Measurements from ENCODE around the gene MED26.

MED26 gene

DNA sequence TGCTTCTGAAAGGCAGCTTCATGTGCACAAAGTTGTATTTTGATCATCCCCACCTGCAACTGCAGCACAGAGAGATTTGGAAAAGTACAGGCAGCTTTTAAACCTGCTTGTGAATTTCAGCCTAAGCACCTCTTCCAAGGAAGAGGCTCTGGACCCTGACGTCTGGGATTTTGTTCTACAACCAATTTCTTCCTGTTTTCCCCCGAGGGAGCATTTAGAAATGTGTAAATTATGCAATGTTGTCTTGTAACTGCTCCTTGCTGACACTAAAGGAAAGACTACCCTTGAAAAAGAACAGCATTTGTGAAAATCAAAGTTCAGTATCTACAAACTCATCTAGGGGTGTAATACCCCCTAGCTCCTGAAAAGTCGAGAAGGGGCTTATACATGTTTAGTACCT lies 15.4 kb downstream of the MED26 start:
- DNase-seq: no peak

DNA sequence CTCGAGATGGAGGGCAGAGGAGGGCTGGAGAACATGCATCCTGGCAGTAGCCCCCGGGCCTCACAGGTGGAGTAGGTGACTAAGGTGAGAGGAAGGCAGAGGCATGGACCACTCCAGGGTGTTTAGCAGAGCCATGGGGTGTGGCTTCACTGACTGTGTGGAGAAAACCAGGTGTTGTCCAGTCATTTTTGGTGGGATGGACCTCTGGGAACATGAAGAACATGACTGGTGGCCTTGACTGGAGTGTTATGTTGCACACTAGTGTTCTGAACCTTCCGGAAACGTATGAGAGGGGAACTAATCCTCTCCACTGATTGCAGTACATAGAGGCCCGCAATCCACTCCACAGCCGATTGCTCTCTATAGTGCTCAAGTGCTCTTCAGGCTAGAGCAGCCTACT lies 16.9 kb downstream of the MED26 start:
- no peak for DNase-seq

DNA sequence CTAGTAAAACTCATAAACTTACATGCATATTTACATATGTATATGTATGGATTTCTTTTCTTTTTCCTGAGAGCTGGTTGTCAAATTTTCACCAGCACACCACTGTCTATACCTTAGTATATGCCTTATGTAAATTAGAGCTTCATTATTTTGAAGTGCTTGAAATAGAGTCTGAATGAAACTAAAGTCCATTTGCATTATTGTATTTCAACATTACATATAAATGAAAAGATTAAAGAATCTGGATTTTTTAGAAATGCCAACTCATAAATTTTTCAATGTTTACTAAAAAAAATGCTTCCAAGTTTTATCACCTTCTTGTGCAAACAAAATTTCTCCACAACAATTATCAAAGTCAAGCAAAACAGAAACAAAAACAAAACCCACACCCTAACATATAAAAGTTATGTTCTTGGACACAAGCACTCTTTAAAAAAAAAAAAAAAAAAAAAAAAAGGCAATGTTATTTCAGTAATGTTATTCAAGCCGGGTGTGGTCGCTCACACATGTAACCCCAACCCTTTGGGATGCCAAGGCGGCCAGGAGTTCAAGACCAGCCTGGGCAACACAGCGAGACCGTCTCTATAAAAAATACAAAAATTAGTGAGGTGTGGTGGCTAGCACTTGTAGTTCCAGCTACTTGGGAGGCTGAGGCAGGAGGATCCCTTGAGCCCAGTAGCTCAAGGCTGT lies 18.3 kb downstream of the MED26 start:
- DNase-seq: no peak

DNA sequence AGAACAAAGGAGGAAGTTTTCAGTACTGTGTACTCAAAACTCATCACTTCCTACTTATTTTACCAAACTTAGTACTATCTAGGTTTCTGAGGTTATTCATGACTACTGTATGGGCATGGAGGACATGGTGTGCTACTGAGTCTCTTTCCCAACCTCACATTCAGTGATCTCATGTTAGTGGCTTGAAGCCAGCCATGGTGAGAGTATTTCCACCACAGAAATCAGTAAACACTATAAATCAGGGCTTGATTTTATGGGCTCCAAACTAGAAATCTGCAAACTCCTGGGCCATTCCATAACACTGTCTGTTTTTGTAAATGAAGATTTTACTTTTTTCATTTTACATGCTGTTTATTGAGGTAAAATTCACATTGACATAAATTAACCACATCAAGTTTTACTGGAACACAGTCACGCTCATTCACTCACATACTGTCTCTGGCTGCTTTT lies 19.7 kb downstream of the MED26 start:
- no peak for DNase-seq

DNA sequence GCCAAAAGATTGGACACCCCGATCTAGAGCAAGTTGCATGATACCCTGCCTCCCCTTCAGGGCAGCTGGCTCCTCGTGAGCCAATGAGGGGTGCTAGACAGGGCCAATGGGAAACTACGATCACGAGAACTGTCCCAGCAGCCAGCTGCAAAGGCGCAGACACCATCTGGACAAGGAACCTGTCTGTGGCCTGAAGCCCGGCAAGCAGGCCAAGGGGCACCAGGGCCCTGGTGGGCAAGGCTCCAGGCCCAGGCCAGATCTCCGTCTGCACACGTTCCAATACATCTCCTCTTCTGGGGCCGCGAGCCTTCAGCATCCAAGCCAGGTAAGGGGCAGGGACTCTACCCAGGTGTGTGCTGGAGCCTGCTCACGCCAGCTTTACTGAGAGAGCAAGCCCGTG lies 20.2 kb downstream of the MED26 start:
- no peak for DNase-seq

DNA sequence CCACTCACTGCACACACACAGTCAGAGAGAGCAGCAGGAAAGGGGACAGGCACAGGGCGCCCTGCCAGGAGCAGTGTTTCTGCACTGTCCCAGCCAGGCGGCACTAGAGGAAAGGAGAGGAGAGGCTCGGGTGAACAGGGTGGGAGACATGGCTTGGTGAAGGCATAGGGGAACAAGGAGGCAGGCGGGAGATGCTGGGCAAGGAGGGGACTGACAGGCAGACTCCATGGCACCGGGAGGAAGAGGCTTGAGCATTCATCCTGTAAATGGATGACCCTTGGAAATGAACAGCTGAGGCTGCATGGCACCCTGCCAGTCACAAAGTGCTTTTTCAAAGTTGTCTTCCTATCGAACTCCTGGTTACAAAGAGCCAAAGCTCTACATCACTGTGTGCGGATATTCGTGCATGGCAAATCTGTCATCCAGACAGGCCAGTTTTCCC lies 22.4 kb downstream of the MED26 start:
- no peak for DNase-seq

DNA sequence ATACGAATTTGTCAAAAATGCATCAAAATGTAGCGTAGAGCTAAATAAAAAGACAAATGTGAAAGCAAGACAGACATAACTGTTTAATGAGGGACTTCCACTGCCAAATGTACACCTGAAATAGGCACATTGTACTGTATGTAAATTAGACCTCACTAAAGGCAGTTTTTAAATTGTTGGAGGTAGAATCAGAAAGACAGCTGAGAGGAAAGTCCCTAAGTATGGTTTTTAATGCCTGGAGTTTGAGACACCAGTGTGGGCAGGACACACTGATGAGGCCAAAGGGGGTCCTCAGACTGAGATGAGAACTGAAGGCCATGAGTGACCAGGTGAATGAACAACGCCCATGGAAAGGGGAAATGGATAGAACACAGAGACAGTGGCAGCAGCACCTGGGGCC lies 22.9 kb downstream of the MED26 start:
- no peak for DNase-seq

DNA sequence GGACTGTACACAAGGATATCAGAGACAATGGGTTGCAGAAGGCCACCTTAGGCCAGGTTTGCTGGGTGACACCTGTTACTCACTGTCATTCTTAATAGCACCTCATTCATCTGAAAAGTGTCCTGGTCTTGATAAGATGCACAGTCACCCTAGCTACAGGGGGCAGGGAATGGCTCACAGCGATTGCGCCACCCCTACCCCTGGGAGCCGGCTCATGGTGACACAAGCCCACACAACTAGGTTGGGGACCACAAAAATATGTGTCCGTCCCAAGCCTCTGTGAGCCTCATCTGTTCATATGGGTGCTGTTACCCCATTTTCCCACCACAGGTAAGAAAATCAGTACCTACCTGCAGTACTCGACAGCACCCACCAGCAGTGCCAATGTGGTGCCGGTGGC lies 23.4 kb downstream of the MED26 start:
- no peak for DNase-seq

DNA sequence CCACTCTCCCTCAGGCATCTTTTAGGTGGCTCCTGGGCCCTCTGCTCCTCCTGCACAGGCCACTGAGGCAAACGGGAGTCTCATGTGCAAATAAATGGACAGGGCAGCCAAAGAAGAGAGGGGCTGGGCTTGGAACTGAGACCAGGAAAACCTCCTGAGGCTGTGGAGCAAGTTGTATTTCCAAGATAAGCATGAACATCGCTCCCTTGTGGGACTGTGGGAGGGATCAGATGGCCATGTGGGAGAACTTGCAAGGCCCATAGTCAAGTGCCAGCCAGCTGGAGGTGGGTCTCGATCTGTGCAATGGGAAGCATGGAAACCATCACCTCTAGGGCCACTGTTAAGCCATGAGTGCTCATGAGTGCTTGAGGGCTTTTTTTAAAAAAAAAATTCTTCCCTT lies 24.9 kb downstream of the MED26 start:
- DNase-seq: no peak

DNA sequence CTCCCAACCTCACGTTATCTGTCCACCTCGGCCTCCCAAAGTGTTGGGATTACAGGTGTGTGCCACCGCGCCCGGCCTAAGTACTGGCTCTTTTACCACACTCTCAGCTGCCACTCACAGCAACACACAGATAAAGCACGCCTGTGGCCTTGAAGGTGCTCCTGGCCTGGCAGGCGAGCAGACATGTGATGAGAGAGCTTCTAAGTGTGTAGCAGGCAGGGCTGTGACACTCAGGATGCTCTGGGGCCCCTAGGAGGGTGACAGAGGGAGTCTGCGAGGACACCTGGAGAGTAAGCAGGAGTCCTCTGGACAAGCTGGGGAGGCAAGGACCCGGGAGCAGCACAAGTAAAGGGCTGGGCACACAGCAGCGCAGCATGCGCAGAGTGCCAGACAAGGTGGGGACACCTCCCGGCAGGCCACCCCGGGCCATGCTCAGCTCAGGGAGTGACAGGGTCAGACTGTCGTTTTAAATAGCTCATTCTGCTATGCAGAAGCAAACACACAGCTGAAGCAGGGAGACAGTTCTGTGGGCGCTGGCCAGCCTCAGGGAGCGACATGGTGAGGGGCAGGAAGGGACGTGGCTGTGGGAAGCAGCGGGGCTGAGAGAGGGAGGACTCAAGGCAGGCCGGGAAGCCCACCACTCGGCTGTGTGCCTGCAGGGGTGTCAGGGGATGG lies 26.5 kb downstream of the MED26 start:
- no peak for DNase-seq

DNA sequence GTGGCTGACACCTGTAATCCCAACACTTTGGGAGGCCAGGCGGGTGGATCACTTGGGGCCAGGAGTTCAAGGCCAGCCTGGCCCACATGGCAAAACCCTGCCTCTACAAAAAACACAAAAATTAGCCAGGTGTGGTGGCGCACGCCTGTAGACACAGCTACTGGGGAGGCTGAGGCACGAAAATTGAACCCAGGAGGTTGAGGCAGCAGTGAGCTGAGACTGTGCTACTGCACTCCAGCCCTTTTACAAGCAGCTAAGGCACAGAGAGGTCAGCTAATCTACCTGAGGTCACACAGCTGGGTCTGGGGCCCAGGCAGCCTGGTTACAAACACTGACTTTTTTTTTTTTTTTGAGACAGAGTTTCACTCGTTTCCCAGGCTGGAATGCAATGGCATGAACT lies 27.2 kb downstream of the MED26 start:
- DNase-seq: no peak

DNA sequence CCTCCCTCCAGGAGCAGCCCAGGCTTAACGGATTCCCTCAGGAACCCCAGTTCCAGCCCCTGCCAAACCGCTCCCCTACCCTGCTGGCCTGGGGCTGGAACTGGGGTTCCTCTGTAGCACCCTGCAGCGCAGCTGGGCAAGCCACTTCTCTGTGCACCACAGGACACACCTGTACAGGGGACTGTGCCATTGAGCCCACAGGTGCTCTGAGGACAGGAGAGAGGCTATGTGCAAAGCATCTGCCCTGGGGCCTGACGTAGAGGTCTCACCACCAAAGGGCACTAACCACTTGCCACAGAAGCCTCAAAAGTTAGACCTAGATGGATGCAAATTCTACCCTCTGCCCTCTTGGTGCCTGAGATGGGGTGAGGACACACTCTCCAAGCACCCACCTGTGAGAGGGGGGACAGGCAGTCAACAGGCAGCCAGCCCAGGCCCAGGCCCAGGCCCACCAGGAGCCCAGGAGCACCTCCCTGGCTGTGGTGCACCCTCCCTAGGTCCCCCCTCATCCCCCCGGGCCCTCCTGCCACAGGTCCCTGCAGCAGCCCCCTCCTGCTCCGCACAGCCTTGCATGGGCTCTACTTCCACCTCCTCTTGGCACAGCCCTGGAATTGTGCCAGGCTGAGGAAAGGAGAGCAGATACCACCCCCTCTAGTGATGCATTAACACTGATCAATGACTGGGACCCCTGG lies 28.2 kb downstream of the MED26 start:
- peak; percentile 46 for DNase-seq

DNA sequence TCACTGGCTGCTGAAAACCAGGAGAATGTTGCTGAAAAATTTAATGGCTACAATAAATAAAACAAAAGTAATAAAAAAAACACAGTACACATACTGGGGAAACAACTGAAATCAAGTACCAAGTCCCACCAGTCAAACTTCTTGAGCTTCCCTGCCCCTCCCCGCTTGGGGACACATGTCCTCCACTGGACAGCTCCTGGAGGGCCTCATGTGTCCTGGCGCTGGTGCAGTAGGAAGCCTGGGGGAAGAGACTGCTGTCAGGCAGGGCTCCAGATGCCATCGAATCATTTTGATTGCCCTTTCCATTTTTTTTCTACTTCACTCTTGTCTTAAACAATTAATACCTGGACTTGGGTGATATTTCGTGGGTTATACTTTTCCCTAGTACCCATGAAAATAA lies 29.2 kb downstream of the MED26 start:
- DNase-seq: no peak

DNA sequence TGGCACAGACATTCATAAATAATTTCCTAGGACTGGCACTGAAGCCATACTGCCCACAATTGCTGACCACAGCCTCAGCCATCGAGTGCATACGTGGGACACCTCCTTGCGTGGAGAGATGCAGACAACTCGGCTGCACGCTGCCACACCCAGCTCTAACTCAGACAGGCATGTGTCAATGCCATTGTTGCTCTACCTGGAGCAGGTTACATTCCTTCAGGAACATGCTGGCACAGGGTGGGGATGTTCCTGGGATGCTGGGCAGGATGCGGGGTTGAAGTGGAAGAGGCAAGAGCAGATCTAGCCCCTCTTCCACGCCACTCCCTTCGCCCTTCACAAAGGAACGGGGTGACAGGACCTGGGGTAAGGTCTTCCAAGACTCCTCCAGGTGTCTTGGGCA lies 31.6 kb downstream of the MED26 start:
- no peak for DNase-seq

DNA sequence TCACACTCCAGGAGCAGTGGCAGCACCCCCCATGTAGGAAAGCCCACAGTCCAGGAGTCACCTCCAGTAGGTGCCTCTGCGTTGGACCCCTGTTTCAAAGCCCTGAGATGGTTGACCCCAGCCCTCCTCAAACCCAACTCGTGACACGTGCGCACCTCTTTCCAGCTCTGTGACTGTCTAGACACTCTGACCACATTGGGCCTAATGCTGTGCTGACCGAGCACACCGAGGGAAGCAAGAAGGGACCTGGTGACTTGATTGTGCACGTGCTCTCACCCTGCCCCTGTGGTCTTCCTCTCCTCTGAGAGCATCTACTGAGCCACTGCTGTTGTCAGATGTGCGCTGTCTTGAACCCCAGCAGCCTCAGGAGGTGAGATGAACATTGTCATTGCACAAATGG lies 32.9 kb downstream of the MED26 start:
- peak; percentile 28 for DNase-seq

DNA sequence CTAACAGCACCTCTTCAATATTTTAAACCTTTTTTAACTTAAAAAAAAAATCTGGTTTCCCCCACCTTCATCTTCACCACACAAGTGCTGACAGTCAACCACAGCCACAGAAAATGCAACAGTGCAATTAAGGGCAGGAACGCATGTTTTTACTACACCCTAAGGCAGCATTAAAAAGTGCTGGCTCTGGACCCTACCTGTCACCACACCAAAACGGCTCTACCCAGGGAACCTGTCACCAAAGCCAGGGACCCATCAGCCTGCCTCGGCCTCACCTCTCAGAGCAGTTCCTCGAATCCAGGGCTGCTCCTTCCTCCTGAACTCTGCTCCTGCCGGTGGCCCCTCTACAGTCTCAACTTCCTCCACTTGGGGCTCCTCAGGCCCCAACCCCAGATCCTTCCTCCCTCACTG lies 33.3 kb downstream of the MED26 start:
- DNase-seq: peak; percentile 76

DNA sequence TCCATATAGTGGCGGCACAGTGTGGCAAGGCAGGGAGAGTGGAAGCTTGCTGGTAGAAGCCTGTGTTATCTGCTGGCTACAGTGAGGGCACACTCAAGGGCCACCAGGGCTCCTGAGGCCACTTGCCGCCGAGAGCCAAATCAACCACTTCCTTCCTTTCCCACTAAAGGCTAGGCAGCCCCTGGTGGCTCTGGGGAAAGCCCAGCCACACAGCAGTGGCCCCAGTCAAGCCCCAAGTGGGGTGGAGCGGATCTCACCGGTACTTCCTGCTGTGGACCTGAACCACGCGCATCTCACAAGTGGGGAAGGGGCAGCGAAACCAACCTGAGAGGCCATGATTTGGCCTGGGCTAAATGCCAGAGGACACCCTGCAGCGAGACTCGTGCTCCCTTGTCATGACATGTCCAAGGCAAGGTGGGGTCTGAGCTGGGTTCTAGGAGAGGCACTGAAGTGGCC lies 33.8 kb downstream of the MED26 start:
- DNase-seq: peak; percentile 76

DNA sequence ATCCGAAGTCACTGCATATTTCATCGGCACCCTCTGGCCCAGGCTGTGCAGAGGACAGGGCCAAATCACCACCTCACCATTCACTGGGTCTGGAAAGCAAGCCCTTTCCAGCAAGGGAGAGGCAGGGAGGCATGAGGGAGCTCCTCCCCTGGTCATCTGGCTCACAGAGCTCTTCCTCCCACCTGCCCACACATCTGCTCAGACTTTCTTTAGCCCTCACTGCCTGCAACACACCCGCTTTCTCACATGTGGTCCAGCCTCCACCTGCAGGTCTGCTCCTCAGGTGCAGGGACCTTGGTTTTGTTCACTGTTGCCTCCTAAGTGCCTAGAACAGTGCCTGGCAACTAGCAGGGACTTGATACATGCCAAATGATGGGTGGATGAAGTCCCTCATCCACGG lies 34.8 kb downstream of the MED26 start:
- DNase-seq: peak; percentile 63

DNA sequence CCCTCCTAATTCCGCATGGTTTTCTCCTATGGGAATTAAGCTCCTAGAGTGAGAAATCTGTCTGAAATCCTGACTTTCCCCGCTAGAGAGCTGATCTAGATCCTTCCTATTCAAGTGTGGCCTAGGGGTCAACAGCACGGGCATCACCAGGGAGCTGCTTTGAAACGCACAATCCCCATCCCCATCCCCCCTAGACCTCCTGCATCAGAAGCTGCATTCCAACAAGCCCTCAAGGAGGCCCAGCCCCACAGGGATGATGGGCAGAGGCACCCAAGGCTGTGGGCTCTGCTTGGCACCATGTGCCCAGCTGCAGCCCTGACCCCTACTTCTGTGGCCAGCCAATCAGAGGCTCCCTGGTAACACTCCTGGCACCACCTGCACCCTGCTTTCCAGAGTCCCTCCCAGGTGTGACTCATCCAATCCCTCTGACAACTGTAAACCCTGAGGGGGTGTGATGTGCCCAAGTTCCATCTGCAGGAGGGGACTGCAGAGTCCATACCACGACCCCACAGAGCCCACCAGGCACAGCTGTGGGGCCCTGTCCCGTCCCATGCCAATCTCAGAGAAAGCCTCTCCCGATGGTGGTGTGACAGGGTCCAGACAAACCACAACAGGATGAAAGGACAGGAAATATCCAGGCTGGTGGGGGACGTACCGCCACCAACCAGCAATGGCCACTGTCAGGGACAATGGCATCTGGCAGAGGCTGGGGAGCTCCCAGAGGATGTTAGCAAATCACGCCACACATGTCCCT lies 36.0 kb downstream of the MED26 start:
- no peak for DNase-seq

DNA sequence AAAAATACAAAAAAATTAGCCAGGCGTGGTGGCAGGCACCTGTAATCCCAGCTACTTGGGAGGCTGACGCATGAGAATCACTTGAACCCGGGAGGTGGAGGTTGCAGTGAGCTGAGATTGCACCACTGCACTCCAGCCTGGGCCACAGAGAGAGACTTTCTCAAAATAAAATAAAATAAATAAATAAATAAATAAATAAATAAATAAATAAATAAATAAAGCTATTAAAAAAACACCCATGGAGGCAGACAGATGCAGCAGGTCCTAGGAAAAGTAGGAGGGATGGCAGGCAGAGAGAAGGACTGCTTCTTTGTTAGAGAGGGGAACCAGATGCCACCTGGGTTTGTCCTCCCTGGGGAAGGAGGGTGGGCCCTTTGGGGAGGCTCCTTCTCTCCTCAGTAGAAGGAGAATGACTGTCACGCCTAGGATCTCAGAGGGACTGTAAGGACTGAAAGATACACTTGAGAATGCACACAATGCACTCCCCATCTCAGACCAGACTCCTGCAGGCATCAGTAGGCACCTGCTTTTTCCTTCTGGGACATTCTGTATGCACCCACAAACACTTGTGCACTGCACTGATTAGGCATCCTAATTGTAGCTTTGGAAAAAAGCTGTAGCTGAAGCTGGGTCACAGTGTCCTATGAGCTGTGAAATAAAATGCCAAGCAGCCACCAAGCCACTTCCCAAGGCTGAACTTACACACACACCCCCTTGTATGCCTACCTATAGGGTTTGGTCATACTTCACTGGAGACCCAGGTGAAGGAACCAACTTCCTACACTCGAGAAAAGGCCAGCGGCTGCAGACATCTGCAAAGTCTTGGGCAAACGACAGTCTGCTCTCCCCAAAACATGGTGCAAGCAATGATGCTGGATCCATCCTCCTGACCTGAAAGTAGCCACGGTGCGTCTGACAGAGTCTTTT lies 36.9 kb downstream of the MED26 start:
- no peak for DNase-seq

DNA sequence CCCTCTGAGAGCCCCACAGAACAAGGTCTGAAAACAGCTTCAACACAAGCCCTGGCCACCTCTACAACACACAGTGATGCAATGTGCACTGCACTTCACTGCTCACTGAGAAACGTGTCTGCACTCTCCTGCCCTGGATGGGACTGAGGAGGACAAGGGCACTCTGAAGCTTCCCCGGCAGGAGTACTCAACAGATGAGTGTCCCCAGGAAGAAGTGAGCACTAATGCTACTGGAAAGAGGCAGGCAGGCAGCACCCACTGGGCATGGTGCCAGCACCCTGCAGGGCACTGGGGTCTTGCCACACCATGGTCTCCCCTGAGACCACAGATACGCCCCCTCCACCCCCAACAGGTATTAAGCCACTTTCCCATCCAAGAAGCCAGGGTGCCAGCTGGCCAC lies 38.1 kb downstream of the MED26 start:
- peak; percentile 57 for DNase-seq
